ENCODE data around the gene ZNF444. TPM values are rescaled to one million over a fixed set of nuclear protein-coding genes. Genes with fewer than 3 reads are reported as not detected.
A peak's percentile ranks its signal among the peaks of the same experiment; 100 is the strongest.

Gene ZNF444
- total and polyA plus RNA-seq, 2 of the 8 experiments (the other 6 are each of a cell fraction or from before 2014, with no cell fraction given): 49.5 to 54.5 TPM

- POLR2A ChIA-PET (ENCODE audit: partially characterized antibody): interaction anchor here (0.7 to 5.2 kb wide), 12 partner anchors 12 to 495 kb away, joined by 3 to 21 read pairs (median 3); partner anchors contain the start of gene ZNF787
- DNase-seq (ENCODE audit: low read depth in 1 of 2, low spot score in 2 of 2): no peak
- CTCF ChIA-PET (ENCODE audit: partially characterized antibody): interaction anchor here (0.5 to 6.5 kb wide), 9 partner anchors 12 to 80 kb away, joined by 3 to 47 read pairs (median 3); no protein-coding TSS in a partner anchor
Measured at GRCh38 chr19:56142087-56142787, 1.1 kb downstream of the ZNF444 start.

More at GRCh38 chr19:56142087-56142787, 1.1 kb downstream of the ZNF444 start:
- Histone ChIP-seq H2BK15ac (ENCODE audit: low read length) (0 out of 2 replicates have a peak overlapping the region, but pooled peaks have one; percentile 18), H2BK20ac (ENCODE audit: low read length) (no peak overlapping the region), H3K79me1 (ENCODE audit: low read depth, low read length) (peaks cover 10% of the 10 kb centered on the region), H3K4me1 (replicated peaks in 1 of 4; ENCODE audit: control insufficient read depth in 3 of 4, insufficient read depth in 4 of 4, low read length in 3 of 4) (peaks cover 2 to 10% (median 5%) of the 10 kb centered on the region in 4 experiments; a peak in 5 of 7 replicates), H3K27me3 (replicated peaks in 1 of 4; ENCODE audit: control insufficient read depth in 3 of 4, extremely low read depth in 1 of 4, insufficient read depth in 3 of 4, low read length in 3 of 4) (no peaks in the 10 kb centered on the region), H3K36me3 (ENCODE audit: control insufficient read depth in 2 of 4, insufficient read depth in 4 of 4, low read length in 3 of 4) (peaks cover 0 to 6% (median 0%) of the 10 kb centered on the region in 4 experiments; a peak in 3 of 8 replicates), H3K18ac (ENCODE audit: extremely low read depth, low read length) (peak overlapping the region; percentile 26; the same call in 1 of the 2 replicates), H2AFZ (ENCODE audit: low read length) (no peak overlapping the region), H2BK12ac (ENCODE audit: low read depth, low read length) (0 out of 2 replicates have a peak overlapping the region, but pooled peaks have one; percentile 4), H4K5ac (ENCODE audit: insufficient read length, low read depth, low read length) (no peak overlapping the region), H3K4me3 (ENCODE audit: extremely low read depth in 1 of 4, insufficient read depth in 2 of 4, low read depth in 3 of 4, low read length in 4 of 4) (peak overlapping the region; percentile 70 to 78 (median 70)), H4K91ac (replicated peaks; ENCODE audit: insufficient read length, low read length) (no peak overlapping the region), H3K27ac (ENCODE audit: low read depth, low read length) (0 out of 2 replicates have a peak overlapping the region, but pooled peaks have one; percentile 52), H3K56ac (replicated peaks; ENCODE audit: insufficient read length, low read depth, low read length) (no peak overlapping the region), H3K79me2 (ENCODE audit: control insufficient read depth in 1 of 2, insufficient read depth in 2 of 2, low read length in 2 of 2) (peaks cover 0 to 30% of the 10 kb centered on the region in 2 experiments; a peak in 2 of 4 replicates), H3K23me2 (ENCODE audit: low read depth, low read length) (peaks cover 10% of the 10 kb centered on the region; the same call in 1 of the 2 replicates), H3K4ac (replicated peaks; ENCODE audit: insufficient read length, low read depth, low read length) (peak overlapping the region; percentile 13), H3K9ac (replicated peaks in 1 of 4; ENCODE audit: extremely low read depth in 1 of 4, low read depth in 3 of 4, low read length in 3 of 4) (peak overlapping the region in 2 of 4 experiments; percentile 60 to 79; a peak in 3 of 7 replicates), H2AK5ac (ENCODE audit: low read depth, low read length) (no peak overlapping the region), H2BK120ac (replicated peaks; ENCODE audit: low read depth, low read length) (no peak overlapping the region), H3K4me2 (ENCODE audit: insufficient read depth in 1 of 2, low read depth in 2 of 2, low read length in 2 of 2) (peak overlapping the region; percentile 73 to 93), H3K9me3 (ENCODE audit: insufficient read depth in 2 of 2, low read depth in 1 of 2, low read length in 1 of 2) (no peaks in the 10 kb centered on the region), H2BK5ac (ENCODE audit: low read depth, low read length) (peak overlapping the region; percentile 48), H3K23ac (ENCODE audit: insufficient read length) (no peak overlapping the region), H4K20me1 (replicated peaks in 1 of 2; ENCODE audit: control insufficient read depth in 1 of 2, insufficient read depth in 2 of 2, low read length in 2 of 2) (peaks cover 0 to 12% of the 10 kb centered on the region in 2 experiments), H4K8ac (ENCODE audit: extremely low read depth, insufficient read depth, low read length) (no peak overlapping the region), H3K14ac (ENCODE audit: insufficient read length) (no peak overlapping the region)
- WGBS, 2 experiments (ENCODE audit: extremely low coverage in 1 of 2, insufficient coverage in 1 of 2, insufficient read length in 1 of 2, insufficient replicate concordance in 2 of 2, low coverage in 1 of 2, low lambda C conversion rate in 2 of 2, missing lambda C conversion rate in 1 of 2): 83% methylated on average over 17 of the region's 17 CpGs; no CpG with 5 or more reads in 1 of the 2 experiments
- FAIRE-seq: no peak
- no peak for TF ChIP-seq E2F6 (IDR thresholded peaks at IDR 0.05)
- no peak for TF ChIP-seq CBX5 (IDR thresholded peaks at IDR 0.05; ENCODE audit: low read depth, low read length)
- no peak for TF ChIP-seq GTF2F1 (IDR thresholded peaks at IDR 0.05; ENCODE audit: borderline replicate concordance, low read depth, low read length)
- TF ChIP-seq NANOG (IDR thresholded peaks at IDR 0.05; ENCODE audit: insufficient read depth, low read depth, low read length, poor library complexity, severe bottlenecking): no peak
- no peak for TF ChIP-seq RAD21 (IDR thresholded peaks at IDR 0.05 in 1 of 2, conservative IDR thresholded peaks at IDR 0.05 in 1 of 2; ENCODE audit: low read depth in 2 of 2, low read length in 2 of 2)
- TF ChIP-seq TAF7 (optimal IDR thresholded peaks at IDR 0.05; ENCODE audit: borderline replicate concordance, low read depth, low read length): no peak
- TF ChIP-seq CBX8 (IDR thresholded peaks at IDR 0.05; ENCODE audit: borderline replicate concordance, low read depth, low read length): no peak
- no peak for TF ChIP-seq PHF8 (conservative IDR thresholded peaks at IDR 0.05; ENCODE audit: low read depth, low read length)
- no peak for TF ChIP-seq HDAC6 (IDR thresholded peaks at IDR 0.05; ENCODE audit: low read depth, low read length)
- no peak for TF ChIP-seq CEBPB (IDR thresholded peaks at IDR 0.05; ENCODE audit: low read depth, low read length)

Data from H1 (cell line).